ENCODE data around the gene HOXC10.

Gene HOXC10

DNA sequence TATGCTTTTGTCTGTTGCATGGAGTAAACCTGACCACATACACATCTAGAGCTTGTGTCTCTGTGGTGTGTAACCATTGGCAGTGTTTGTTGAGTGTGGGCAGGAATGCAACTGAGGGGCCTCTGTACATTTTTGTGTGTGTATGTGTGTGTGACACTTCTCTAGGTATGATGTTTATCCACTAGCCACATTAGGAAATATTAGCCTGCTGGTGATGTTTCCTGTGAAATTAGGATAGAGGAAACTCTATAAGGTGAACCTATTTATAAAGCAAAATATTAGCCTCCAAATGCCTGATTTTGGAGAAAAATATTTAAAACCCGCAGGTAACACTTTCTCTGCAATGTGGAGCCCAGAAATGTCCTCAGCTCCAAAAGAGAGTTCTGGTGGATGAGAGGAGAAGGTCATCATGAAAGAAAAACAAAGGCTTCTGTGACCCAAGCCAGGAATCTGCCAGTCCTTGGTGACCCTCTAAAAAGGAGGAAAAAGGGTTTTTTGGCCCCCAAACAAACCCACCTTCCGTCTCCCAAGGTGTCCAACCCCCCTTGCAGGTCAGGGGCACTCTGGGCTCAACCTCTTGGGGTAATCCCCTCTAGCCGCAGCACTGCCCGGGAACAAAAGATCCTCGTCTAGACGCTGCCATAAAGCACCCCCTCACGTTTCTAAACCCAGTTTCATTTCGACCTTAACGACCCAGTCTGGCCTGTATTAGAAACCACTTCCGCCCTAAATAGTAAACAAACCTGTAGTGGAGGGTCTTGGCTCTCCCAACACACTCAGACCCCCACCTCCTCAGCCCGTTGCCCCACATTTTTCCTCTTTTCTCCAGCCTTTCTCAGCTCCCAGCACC, 7.1 kb upstream of the HOXC10 start:
- no peak for DNase-seq

- DNase-seq: no peak
These were observed 6.2 kb upstream of the HOXC10 start for GRCh38 chr12:53978477-53979356.

DNA sequence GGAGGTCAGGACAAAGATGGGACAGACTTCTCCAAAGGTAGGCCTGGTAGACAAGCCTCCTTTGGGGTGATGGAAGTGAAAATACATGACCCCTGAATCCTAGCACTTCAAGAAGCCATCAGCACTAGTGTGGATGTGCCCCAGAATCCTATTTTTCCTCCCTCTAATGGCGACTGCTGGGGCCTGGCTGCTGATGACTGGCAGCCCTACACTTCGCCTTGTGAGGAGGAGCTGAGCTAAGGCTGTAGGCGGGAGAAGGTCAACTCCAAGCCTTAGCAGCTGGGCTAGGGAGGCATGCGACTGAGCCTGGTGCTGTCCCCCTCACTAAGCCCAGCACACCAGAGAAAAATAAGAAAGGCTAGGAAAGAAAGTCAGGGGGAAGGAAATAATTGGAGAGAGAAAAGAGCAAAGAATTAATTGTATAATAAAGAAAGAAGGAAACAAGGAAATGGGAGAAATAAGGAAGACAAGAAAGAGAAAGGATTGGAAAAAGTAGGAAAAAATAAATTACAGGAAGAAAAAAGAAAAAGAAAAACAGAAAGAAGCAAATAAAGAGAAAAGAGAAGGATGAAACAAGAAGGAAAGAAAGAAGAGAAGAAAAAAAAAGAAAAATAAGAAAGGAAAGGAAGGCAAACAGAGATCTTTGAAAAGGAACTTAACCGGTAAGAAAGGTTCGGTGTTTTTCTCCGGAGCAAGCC, 4.7 kb upstream of the HOXC10 start:
- DNase-seq: no peak

- DNase-seq: no peak
These were observed 4.0 kb upstream of the HOXC10 start for GRCh38 chr12:53980802-53981496.

GRCh38 chr12:53981634-53982565, 3.0 kb upstream of the HOXC10 start:
- DNase-seq: no peak

DNA sequence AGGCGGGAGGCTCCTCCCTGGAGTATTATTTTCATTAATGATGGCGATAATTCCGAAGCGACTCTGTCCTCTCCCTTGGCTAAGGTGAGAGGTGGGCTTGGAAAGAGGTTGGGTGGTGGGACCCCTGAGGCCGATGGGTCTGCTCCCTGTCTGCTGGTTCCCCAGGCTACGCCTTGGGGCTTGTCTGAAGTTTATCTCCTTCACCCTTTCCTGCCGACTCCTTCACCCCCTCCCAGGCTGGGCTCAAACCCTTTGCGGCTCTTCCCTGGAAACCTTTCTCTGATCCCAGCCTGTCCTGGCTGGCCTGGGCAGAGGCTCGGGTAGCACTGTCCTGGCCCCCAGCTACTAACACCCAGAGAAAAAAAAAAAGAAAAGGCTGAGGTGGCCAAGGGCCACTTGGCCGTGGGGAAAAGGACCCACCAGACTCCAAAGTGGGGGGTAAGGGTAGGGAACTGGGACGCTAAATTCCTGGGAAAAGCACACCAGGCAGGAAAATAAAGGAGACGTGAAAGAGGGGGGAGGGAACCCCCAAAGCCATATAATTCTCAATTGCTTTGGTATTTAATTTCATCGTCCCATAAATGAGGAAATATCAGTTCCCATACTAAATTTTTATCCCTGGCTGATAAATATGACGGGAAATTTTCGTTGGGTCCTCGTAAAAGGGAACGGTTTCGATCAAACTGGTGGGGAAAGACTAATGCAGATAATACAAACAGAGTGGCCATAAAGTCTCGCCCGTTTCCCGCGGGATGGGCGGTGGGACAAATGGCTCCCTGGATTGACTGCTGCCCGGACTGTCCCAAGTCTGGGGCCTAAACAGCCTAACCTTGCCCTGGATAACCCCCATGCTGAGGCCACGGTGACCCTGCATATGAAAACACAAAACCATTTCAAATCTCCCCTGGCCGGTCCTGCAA, 2.0 kb upstream of the HOXC10 start:
- no peak for DNase-seq

- DNase-seq: peak; percentile 69
These were observed 1.4 kb upstream of the HOXC10 start for GRCh38 chr12:53983568-53983949.

GRCh38 chr12:53983950-53984572, 885 bp upstream of the HOXC10 start:
- peak; percentile 23 for DNase-seq

- no peak for DNase-seq
These were observed 697 bp downstream of the HOXC10 start for GRCh38 chr12:53985692-53985993.

DNA sequence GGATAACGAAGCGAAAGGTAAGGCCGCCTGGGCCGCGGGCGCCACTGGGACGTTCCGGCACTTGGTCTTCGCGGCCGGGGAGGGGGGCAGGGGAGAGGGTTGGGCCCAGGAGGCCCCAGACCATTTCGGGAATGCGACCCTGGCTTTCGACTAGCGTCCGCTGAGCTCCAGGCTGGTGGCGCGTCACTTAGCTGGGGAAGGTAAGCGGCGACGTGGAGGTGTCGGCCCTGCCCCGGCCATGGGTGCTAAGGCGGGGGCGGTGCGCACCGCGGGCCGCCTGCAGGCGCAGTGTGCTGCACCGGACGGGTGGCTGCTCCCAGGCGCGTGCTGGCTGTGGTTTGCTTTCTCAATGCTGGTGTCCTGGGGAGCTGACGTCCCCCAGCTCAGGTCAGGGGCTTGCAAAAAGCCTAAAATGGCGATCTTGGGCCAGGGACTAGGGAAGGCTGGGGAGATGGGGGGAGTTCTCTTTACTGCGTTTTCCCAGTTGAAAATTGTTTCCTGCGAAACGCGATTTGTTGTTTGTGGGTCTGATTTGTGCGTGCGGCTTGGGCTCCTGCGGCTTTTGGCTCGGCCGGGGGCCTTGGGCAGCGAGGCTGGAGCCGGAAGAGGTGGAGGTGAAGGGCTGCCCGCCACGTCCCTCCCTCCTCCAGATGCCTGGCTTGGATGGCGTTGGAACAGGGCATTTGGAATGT, 1.2 kb downstream of the HOXC10 start:
- DNase-seq: no peak

- no peak for DNase-seq
These were observed 1.9 kb downstream of the HOXC10 start for GRCh38 chr12:53986686-53987483.

DNA sequence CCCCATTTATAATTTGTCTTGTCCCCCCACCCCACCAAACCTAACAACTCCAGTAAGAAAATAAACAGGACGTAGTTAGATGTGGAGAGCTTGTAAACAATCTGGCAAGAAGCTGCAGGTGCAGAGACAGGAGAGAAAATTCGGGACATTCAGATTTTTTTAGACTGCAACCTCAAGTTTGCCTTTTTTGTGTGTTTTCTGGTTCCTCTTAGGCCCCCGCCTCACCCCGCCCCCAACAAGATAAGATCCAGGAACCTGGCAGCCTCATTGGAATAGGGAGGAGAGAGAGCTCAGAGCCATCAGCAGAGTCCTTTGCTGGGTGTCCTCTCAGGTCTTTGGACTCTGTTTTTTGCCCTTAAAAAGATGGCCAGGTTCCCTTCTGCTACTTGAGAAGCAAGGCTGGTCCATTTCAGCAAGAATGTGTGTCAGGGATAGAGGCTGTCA, 2.9 kb downstream of the HOXC10 start:
- DNase-seq: no peak

DNA sequence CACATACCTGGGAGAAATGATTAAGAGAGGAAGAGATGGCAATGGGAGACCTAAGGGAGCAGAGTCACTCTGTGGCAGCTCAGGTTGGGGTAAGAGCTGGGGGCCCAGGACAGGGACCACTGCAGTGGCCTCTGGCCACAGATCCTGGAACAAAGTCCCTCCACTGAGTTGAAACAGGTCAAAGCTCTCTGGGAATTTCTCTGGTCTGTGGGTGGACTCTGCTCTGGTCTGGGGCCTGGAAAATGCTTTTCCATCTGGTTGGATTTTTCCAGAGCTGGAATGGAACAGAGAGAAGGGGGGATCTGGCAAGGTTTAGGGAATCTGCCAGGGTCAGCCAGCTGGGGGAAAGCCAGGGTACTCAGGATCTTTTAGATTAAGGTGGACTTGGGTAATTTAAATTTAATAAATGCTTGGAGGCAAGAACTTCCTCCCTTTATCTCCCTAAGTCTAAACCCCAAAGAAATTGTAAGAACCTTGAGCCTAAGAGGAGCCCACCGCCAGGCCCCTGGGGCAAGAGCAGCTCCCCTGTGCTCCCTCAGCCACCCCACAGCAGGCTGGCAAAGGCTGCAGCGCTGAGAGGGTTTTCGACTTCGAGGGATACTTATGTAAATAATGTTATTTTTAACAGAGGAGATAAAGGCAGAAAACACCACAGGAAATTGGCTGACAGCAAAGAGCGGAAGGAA, 3.7 kb downstream of the HOXC10 start:
- no peak for DNase-seq

DNA sequence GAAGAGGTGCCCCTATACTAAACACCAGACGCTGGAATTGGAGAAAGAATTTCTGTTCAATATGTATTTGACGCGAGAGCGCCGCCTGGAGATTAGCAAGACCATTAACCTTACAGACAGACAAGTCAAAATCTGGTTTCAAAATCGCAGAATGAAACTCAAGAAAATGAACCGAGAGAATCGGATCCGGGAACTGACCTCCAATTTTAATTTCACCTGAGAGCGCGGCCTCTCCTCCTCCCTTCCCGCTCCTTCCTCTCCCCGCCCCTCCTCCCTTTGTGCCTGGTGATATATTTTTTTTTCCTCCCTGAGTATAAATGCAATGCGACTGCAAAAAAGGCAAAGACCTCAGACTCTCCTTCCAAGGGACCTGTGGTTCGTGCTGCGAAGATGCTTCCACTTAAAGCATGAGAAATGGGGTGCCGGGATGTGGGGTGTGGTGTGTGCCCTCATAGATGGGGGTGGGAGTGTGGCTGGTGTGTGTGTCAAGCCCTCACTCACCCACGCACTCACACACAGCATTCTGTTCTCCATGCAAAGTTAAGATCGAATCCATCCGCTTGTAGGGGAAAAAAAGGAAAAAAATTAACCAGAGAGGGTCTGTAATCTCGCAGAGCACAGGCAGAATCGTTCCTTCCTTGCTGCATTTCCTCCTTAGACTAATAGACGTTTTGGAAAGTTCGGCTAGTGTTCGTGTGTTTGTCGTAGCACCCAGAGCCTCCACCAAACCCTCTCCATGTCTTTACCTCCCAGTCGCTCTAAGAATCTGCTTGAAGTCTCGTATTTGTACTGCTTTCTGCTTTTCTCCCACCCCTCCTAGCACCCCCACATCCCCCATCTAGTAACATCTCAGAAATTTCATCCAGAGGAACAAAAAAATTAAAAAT, 4.5 kb downstream of the HOXC10 start:
- peak; percentile 78 for DNase-seq

GRCh38 chr12:53990311-53991076, 5.5 kb downstream of the HOXC10 start:
- DNase-seq: no peak

- DNase-seq: no peak
These were observed 6.1 kb downstream of the HOXC10 start for GRCh38 chr12:53991077-53991460.

Measured in MV-4-11 (cell line).